Common myeloid progenitor, CD34-positive (primary cell): Measurements from ENCODE around the gene ZBTB8OS.
"Not testable (repeated sequence)": the region's sequence is repeated elsewhere in the genome, so short reads cannot be mapped to it uniquely, and the experiment has no call there.

Experiments
- CTCF ChIA-PET: fragments of 350-600 bp; sonication (Branson Sonifier 250); formaldehyde crosslinking; loops from one replicate; lab custom pipeline; 2021; ENCODE audit warnings: antibody characterized with exemption; lab: Charles Lee
- POLR2A ChIA-PET: fragments of 350-600 bp; sonication (Branson Sonifier 250); formaldehyde crosslinking; loops from one replicate; lab custom pipeline; 2021; ENCODE audit warnings: antibody characterized with exemption; lab: Charles Lee
- DNase-seq, 3 donors: peaks; one replicate each; pipeline versions ENCODE4 v3.0.0 to v3.0.0-alpha.2; 2013
- H3K27ac ChIP-seq, 2 experiments: 1 replicate in 1 of 2; 2 replicates in 1 of 2; pipeline ENCODE4 v1.7.0; 2013; ENCODE audit warnings: inconsistent platforms in 2 of 2, low read length in 2 of 2, mild to moderate bottlenecking in 2 of 2, low read depth in 1 of 2, moderate library complexity in 1 of 2; ENCODE audit not compliant: severe bottlenecking in 2 of 2, insufficient read depth in 1 of 2, poor library complexity in 1 of 2
- H3K27me3 ChIP-seq, 5 experiments: replicated peaks in 2 of 5; 1 replicate in 3 of 5; 2 replicates in 2 of 5; pipeline versions ENCODE4 v1.6.1 to v1.7.0; 2013; ENCODE audit warnings: low read length in 4 of 5, mild to moderate bottlenecking in 2 of 5, moderate library complexity in 2 of 5, inconsistent platforms in 1 of 5; ENCODE audit not compliant: insufficient read depth in 5 of 5, control insufficient read depth in 4 of 5
- H3K36me3 ChIP-seq, 4 experiments: 1 replicate in 2 of 4; 2 replicates in 2 of 4; pipeline versions ENCODE4 v1.6.1 to v1.7.0; 2013; ENCODE audit warnings: low read length in 3 of 4, control low read depth in 1 of 4, mild to moderate bottlenecking in 1 of 4; ENCODE audit not compliant: control insufficient read depth in 4 of 4, insufficient read depth in 4 of 4
- H3K4me1 ChIP-seq, 4 experiments: 1 replicate in 3 of 4; 2 replicates in 1 of 4; pipeline versions ENCODE4 v1.6.1 to v1.7.1; 2013; ENCODE audit warnings: low read length in 3 of 4, mild to moderate bottlenecking in 3 of 4, control low read depth in 1 of 4, inconsistent platforms in 1 of 4, moderate library complexity in 1 of 4; ENCODE audit not compliant: control insufficient read depth in 4 of 4, insufficient read depth in 4 of 4; ENCODE audit errors: control extremely low read depth in 1 of 4
- H3K4me3 ChIP-seq, 7 experiments: 1 replicate in 4 of 7; 2 replicates in 3 of 7; pipeline versions ENCODE4 v1.5.1 to v1.7.0; 2013; ENCODE audit warnings: mild to moderate bottlenecking in 7 of 7, low read length in 6 of 7, moderate library complexity in 6 of 7, inconsistent platforms in 2 of 7, low read depth in 2 of 7, control low read depth in 1 of 7; ENCODE audit not compliant: insufficient read depth in 4 of 7, control insufficient read depth in 1 of 7; ENCODE audit errors: extremely low read depth in 1 of 7
- H3K9me3 ChIP-seq, 5 experiments: 1 replicate in 4 of 5; 2 replicates in 1 of 5; pipeline versions ENCODE4 v1.6.1 to v1.7.1; 2013; ENCODE audit warnings: low read length in 4 of 5, mild to moderate bottlenecking in 2 of 5, inconsistent platforms in 1 of 5, low read depth in 1 of 5, moderate library complexity in 1 of 5; ENCODE audit not compliant: control insufficient read depth in 4 of 5, insufficient read depth in 2 of 5; ENCODE audit errors: control extremely low read depth in 1 of 5
- WGBS: methylation state at CpG from one replicate; pipeline ENCODE4 v1.1.5; 2013; ENCODE audit not compliant: insufficient coverage; 5-methylcytosine and 5-hydroxymethylcytosine counted together

Gene ZBTB8OS

DNA sequence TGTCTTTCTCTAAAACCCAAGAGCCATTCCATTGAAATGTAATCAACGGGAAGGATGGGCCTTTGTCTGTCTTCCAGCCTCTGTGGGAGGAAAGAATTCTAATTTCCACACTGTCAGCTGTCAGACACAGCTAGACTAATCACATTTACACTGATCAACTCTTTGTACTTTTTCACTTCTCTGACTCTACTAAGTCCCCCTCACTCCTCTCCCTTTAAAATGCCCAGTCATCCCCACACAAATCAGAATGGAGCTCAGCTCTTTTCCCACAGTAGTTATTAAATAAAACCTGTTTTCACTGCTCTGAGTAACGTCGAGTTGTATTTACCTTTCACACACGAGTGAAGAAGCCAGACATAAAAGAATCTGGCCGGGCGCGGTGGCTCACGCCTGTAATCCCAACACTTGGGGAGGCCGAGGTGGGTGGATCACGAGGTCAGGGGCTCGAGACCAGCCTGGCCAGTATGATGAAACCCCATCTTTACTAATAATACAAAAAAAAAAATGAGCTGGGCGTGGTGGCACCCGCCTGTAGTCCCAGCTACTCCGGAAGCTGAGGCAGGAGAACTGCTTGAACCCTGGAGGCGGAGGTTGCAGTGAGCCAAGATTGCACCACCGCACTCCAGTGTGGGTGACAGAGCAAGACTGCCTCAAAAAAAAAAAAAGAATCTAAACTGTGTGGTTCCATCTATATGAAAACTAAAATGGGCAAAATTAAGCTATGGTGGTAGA, 13.3 kb downstream of the ZBTB8OS start:
- no peaks in the 10 kb centered on the region for H3K27me3 ChIP-seq
- H3K27ac ChIP-seq = no peak overlapping the region
- WGBS = 97% methylated on average over 11 of the region's 16 CpGs
- ChIA-PET POLR2A (interaction anchor here (0.6 kb wide), 3 partner anchors 27 to 360 kb away, joined by 3 to 6 read pairs (median 3); no protein-coding TSS in a partner anchor), CTCF (interaction anchor here (0.8 to 1.2 kb wide), 3 partner anchors 17 to 117 kb away, joined by 3 to 6 read pairs (median 3); no protein-coding TSS in a partner anchor)
- no peak overlapping the region for H3K4me3 ChIP-seq
- DNase-seq = no peak
- no peaks in the 10 kb centered on the region for H3K9me3 ChIP-seq
- peaks cover 5 to 18% (median 13%) of the 10 kb centered on the region in 4 experiments for H3K36me3 ChIP-seq
- H3K4me1 ChIP-seq = no peaks in the 10 kb centered on the region

DNA sequence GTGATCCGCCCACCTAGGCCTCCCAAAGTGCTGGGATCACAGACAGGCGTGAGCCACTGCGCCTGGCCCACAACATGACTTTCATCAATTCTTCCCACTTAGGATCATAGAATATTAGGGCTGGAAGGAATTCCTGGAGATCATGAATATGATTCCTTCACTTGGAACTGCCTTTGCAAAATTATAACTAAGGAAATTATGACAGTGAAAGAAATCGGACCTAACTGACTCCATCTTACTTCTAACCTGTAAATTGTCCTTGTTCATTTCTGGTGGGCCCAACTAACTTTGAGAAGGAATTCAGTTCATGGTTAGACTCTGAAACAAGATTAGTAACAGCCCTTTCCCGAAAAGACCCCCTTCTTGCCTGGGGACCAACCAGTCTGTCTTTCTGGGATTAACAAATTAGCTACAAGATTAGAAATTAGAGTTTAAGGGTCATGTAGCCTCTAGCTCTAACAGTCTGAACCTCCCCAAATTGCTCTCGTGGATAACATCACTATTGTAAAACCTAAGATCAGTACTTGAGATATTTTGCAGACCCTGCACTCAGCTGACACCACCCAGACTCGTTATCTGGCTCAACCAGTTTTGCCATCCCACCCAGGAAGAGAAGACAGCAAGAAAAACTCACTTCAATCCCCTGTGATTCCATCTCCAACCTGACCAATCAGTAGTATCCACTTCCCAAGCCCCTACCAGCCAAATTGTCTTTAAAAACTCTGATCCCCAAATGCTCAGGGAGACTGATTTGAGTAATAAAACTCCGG, 14.7 kb downstream of the ZBTB8OS start:
- WGBS = 100% methylated on average over 5 of the region's 8 CpGs
- Histone ChIP-seq H3K9me3 (no peaks in the 10 kb centered on the region), H3K36me3 (peaks cover 5 to 18% (median 13%) of the 10 kb centered on the region in 4 experiments), H3K27me3 (no peaks in the 10 kb centered on the region), H3K27ac (no peak overlapping the region), H3K4me3 (no peak overlapping the region), H3K4me1 (no peaks in the 10 kb centered on the region)
- ChIA-PET POLR2A (no interaction called here), CTCF (interaction anchor here (0.7 to 1.0 kb wide), 2 partner anchors 10 to 15 kb away, joined by 3 read pairs; no protein-coding TSS in a partner anchor)
- no peak for DNase-seq

- CTCF ChIA-PET = no interaction called here
- H3K4me3 ChIP-seq = no peak overlapping the region
- H3K27ac ChIP-seq = no peak overlapping the region
- no peaks in the 10 kb centered on the region for H3K4me1 ChIP-seq
- H3K9me3 ChIP-seq = no peaks in the 10 kb centered on the region
- POLR2A ChIA-PET = interaction anchor here (0.6 kb wide), 1 partner anchor 11 kb away, joined by 4 read pairs; no protein-coding TSS in a partner anchor
- H3K36me3 ChIP-seq = peaks cover 6 to 18% (median 13%) of the 10 kb centered on the region in 4 experiments
- WGBS = 100% methylated on average over 1 of the region's 2 CpGs
- DNase-seq = no peak
- no peaks in the 10 kb centered on the region for H3K27me3 ChIP-seq
Measured at GRCh38 chr1:32632829-32633228, 17.5 kb downstream of the ZBTB8OS start.

DNA sequence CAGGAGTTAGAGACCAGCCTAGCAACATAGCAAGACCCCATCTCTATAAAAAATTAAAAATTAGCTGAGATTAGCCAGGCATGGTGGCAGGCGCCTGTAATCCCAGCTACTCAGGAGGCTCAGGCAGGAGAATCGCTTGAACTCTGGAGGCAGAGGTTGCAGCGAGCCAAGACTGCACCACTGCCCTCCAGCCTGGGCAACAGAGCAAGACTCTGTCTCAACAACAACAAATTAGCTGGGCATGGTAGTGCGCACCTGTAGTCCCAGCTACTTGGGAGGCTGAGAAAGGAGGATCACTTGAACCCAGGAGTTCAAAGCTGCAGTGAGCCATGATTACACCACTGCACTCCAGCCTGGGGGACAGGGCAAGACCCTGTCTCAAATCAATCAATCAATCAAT, 20.2 kb downstream of the ZBTB8OS start:
- H3K27me3 ChIP-seq, POLR2A ChIA-PET, H3K4me3 ChIP-seq, H3K27ac ChIP-seq, DNase-seq, H3K4me1 ChIP-seq, H3K9me3 ChIP-seq: not testable (repeated sequence)
- H3K36me3 ChIP-seq = peaks cover 7 to 28% (median 14%) of the 10 kb centered on the region in 4 experiments
- 98% methylated on average over 4 of the region's 4 CpGs for WGBS
- CTCF ChIA-PET = interaction anchor here (0.9 to 1.3 kb wide), 3 partner anchors 9 to 112 kb away, joined by 3 read pairs; no protein-coding TSS in a partner anchor

- Histone ChIP-seq H3K36me3 (peaks cover 2 to 19% (median 5%) of the 10 kb centered on the region in 4 experiments), H3K27ac (peak overlapping the region in 1 of 2 experiments; percentile 19), H3K9me3 (no peaks in the 10 kb centered on the region), H3K27me3 (no peaks in the 10 kb centered on the region), H3K4me1 (peaks cover 3 to 18% (median 12%) of the 10 kb centered on the region in 4 experiments), H3K4me3 (no peak overlapping the region)
- ChIA-PET POLR2A (no interaction called here), CTCF (no interaction called here)
- 84% methylated on average over 8 of the region's 11 CpGs for WGBS
- DNase-seq = peak in 2 of 3 donors; percentile 34 to 49
Measured at GRCh38 chr1:32627596-32628162, 22.7 kb downstream of the ZBTB8OS start.

GRCh38 chr1:32626176-32626575, 24.2 kb downstream of the ZBTB8OS start:
- Histone ChIP-seq H3K4me1 (peaks cover 3 to 20% (median 13%) of the 10 kb centered on the region in 4 experiments), H3K36me3 (peaks cover 0 to 15% (median 3%) of the 10 kb centered on the region in 4 experiments), H3K4me3 (no peak overlapping the region), H3K27me3 (no peaks in the 10 kb centered on the region), H3K9me3 (no peaks in the 10 kb centered on the region), H3K27ac (no peak overlapping the region)
- ChIA-PET POLR2A (no interaction called here), CTCF (no interaction called here)
- 100% methylated on average over 1 of the region's 1 CpG for WGBS
- DNase-seq = no peak
